ENCODE measurements around the gene DOK6. TPM values are rescaled to one million over a fixed set of nuclear protein-coding genes. Genes with fewer than 3 reads are reported as not detected.

DOK6 gene
- total RNA-seq, 1 experiment from 2014 or later = not detected

DNA sequence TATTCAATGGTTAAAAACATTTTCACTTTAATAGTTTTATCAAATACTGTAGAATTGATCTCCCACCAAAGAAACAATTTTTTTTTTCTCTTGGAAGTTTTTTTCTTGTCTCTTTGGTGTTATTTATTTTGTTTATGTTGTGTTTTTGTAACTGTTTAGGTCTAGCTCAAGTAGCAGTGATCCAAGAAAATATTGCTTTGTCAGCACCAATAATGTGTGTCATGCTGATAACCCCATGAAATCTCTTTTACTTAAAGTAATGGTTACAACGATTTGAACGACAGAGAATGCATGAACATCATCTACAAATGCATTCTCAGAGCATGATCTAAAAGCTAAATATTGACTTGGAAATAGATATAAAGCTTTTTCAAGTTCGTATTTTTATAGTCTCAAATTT lies 122.9 kb downstream of the DOK6 start:
- H3K4me3 ChIP-seq (ENCODE audit: low read length) = no peak overlapping the region
- no peak overlapping the region for H2AFZ ChIP-seq (ENCODE audit: low read length)
- DNase-seq = no peak
- no peaks in the 10 kb centered on the region for H3K9me2 ChIP-seq (replicated peaks; ENCODE audit: low read length)
- ATAC-seq = no peak
- no peak overlapping the region for H3K9ac ChIP-seq (ENCODE audit: low read length)
- no peaks in the 10 kb centered on the region for H4K20me1 ChIP-seq (ENCODE audit: low read length)
- H3K4me2 ChIP-seq (ENCODE audit: low read length) = no peak overlapping the region
- ChIA-PET CTCF (no interaction called here), POLR2A (ENCODE audit: unreplicated experiment) (no interaction called here)
- no peaks in the 10 kb centered on the region for H3K79me2 ChIP-seq (ENCODE audit: low read length)
- H3K27me3 ChIP-seq (ENCODE audit: low read length) = no peaks in the 10 kb centered on the region
- no peaks in the 10 kb centered on the region for H3K4me1 ChIP-seq (ENCODE audit: insufficient read depth, low read length)
- TF ChIP-seq EZH2 (IDR thresholded peaks at IDR 0.05; ENCODE audit: low read length, unreplicated experiment) (no peak), EZH2phosphoT487 (IDR thresholded peaks at IDR 0.05; ENCODE audit: borderline replicate concordance, low read length) (no peak)
- TF ChIP-seq, protein P1, sequence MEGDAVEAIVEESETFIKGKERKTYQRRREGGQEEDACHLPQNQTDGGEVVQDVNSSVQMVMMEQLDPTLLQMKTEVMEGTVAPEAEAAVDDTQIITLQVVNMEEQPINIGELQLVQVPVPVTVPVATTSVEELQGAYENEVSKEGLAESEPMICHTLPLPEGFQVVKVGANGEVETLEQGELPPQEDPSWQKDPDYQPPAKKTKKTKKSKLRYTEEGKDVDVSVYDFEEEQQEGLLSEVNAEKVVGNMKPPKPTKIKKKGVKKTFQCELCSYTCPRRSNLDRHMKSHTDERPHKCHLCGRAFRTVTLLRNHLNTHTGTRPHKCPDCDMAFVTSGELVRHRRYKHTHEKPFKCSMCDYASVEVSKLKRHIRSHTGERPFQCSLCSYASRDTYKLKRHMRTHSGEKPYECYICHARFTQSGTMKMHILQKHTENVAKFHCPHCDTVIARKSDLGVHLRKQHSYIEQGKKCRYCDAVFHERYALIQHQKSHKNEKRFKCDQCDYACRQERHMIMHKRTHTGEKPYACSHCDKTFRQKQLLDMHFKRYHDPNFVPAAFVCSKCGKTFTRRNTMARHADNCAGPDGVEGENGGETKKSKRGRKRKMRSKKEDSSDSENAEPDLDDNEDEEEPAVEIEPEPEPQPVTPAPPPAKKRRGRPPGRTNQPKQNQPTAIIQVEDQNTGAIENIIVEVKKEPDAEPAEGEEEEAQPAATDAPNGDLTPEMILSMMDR (conservative IDR thresholded peaks at IDR 0.05; ENCODE audit: low read depth, low read length) = no peak
- intact Hi-C loops (cut with micrococcal nuclease) = no loop called here
- BruUV-seq (replicated peaks) = no TSS peak
- H3K9me3 ChIP-seq (ENCODE audit: low read length) = no peaks in the 10 kb centered on the region
- H3K36me3 ChIP-seq (ENCODE audit: low read depth, low read length) = no peaks in the 10 kb centered on the region
- no peaks in the 10 kb centered on the region for H3F3A ChIP-seq (ENCODE audit: low read length, unreplicated experiment)
- H3K27ac ChIP-seq (ENCODE audit: low read length) = no peak overlapping the region

DNA sequence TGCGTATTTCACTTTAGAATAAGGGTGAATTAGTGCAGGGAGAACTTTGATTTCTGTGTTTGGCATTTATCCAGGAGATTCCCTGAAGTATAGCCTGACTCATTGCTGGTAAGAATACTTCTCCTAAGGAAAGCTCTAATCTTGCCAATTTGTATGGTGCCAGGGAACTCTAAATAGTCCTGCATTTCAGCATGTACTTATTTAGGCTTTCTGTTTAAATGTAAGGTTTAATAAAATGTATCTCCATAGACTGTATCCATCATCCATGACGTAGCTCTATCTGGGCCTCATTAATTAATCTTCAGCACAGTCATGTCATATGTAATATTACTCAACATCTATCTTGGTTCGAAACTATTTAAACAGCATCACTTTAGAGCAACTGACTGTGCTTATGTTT lies 127.7 kb downstream of the DOK6 start:
- H3F3A ChIP-seq (ENCODE audit: low read length, unreplicated experiment) = no peaks in the 10 kb centered on the region
- TF ChIP-seq EZH2 (IDR thresholded peaks at IDR 0.05; ENCODE audit: low read length, unreplicated experiment) = no peak
- no peak for TF ChIP-seq EZH2phosphoT487 (IDR thresholded peaks at IDR 0.05; ENCODE audit: borderline replicate concordance, low read length)
- TF ChIP-seq, protein P1 (conservative IDR thresholded peaks at IDR 0.05; ENCODE audit: low read depth, low read length) = no peak
- H3K27me3 ChIP-seq (ENCODE audit: low read length) = no peaks in the 10 kb centered on the region
- H3K4me3 ChIP-seq (ENCODE audit: low read length) = no peak overlapping the region
- H3K9ac ChIP-seq (ENCODE audit: low read length) = no peak overlapping the region
- H3K79me2 ChIP-seq (ENCODE audit: low read length) = no peaks in the 10 kb centered on the region
- ATAC-seq (no peak), DNase-seq (no peak)
- BruUV-seq (replicated peaks) = no TSS peak
- no peak overlapping the region for H3K4me2 ChIP-seq (ENCODE audit: low read length)
- ChIA-PET POLR2A (ENCODE audit: unreplicated experiment) (no interaction called here), CTCF (no interaction called here)
- H3K36me3 ChIP-seq (ENCODE audit: low read depth, low read length) = no peaks in the 10 kb centered on the region
- intact Hi-C loops (cut with micrococcal nuclease) = no loop called here
- no peak overlapping the region for H3K27ac ChIP-seq (ENCODE audit: low read length)
- H3K9me2 ChIP-seq (replicated peaks; ENCODE audit: low read length) = no peaks in the 10 kb centered on the region
- H3K9me3 ChIP-seq (ENCODE audit: low read length) = no peaks in the 10 kb centered on the region
- no peaks in the 10 kb centered on the region for H3K4me1 ChIP-seq (ENCODE audit: insufficient read depth, low read length)
- H2AFZ ChIP-seq (ENCODE audit: low read length) = no peak overlapping the region
- H4K20me1 ChIP-seq (ENCODE audit: low read length) = no peaks in the 10 kb centered on the region

DNA sequence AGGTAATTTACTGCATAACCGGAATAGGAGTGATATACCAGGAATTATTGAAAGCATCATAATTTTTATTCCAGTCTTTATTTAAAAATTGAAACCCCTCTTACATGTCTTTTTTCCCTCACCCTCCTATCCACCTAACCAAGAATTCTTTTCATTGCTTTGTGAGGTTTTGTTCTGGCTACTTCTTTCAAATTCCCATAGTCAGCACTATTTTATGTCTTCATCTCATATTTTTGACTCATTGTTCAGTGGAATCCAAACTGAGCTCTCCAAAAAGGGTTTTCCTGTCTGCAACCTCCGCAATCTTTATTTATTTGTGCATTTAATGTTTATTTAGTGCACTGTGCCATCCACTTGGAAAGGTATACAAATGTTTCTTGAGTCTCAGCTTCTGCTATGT lies 128.5 kb downstream of the DOK6 start:
- no peaks in the 10 kb centered on the region for H3F3A ChIP-seq (ENCODE audit: low read length, unreplicated experiment)
- no peaks in the 10 kb centered on the region for H3K36me3 ChIP-seq (ENCODE audit: low read depth, low read length)
- no peaks in the 10 kb centered on the region for H3K9me3 ChIP-seq (ENCODE audit: low read length)
- intact Hi-C loops (cut with micrococcal nuclease) = no loop called here
- no peaks in the 10 kb centered on the region for H3K79me2 ChIP-seq (ENCODE audit: low read length)
- no peak overlapping the region for H3K4me2 ChIP-seq (ENCODE audit: low read length)
- ChIA-PET POLR2A (ENCODE audit: unreplicated experiment) (no interaction called here), CTCF (no interaction called here)
- DNase-seq (no peak), ATAC-seq (no peak)
- no peaks in the 10 kb centered on the region for H3K4me1 ChIP-seq (ENCODE audit: insufficient read depth, low read length)
- BruUV-seq (replicated peaks) = no TSS peak
- TF ChIP-seq, protein P1 (conservative IDR thresholded peaks at IDR 0.05; ENCODE audit: low read depth, low read length) = no peak
- TF ChIP-seq EZH2phosphoT487 (IDR thresholded peaks at IDR 0.05; ENCODE audit: borderline replicate concordance, low read length) = no peak
- TF ChIP-seq EZH2 (IDR thresholded peaks at IDR 0.05; ENCODE audit: low read length, unreplicated experiment) = no peak
- H3K27me3 ChIP-seq (ENCODE audit: low read length) = no peaks in the 10 kb centered on the region
- H3K9ac ChIP-seq (ENCODE audit: low read length) = no peak overlapping the region
- no peak overlapping the region for H2AFZ ChIP-seq (ENCODE audit: low read length)
- H3K4me3 ChIP-seq (ENCODE audit: low read length) = no peak overlapping the region
- H3K27ac ChIP-seq (ENCODE audit: low read length) = no peak overlapping the region
- no peaks in the 10 kb centered on the region for H3K9me2 ChIP-seq (replicated peaks; ENCODE audit: low read length)
- H4K20me1 ChIP-seq (ENCODE audit: low read length) = no peaks in the 10 kb centered on the region
